HepG2 (cell line): ENCODE measurements around the gene GRIP2. TPM values are rescaled to one million over a fixed set of nuclear protein-coding genes. Genes with fewer than 3 reads are reported as not detected.

Experiments
- ATAC-seq: fragments of 200-7000 bp; cut with Tn5 transposase; 3 replicates; pipeline ENCODE4 v1.9.1; 2020; ENCODE audit warnings: mild to moderate bottlenecking, moderate library complexity
- BruUV-seq: library from RNA; stranded (reverse); fragments of 400-500 nt; replicated peaks from 2 replicates; lab custom pipeline; 2021; lab: Mats Ljungman, UMichigan
- CTCF ChIA-PET: fragments of 300-600 bp; formaldehyde crosslinking; extraction: SDS; loops from one replicate; lab custom pipeline; 2021; ENCODE audit warnings: low total read pairs, inconsistent platforms, low intra/inter-chr PET ratio; lab: Yijun Ruan, JAX
- POLR2A ChIA-PET: fragments of 350-600 bp; sonication (Branson Sonifier 250); formaldehyde crosslinking; loops from one replicate; lab custom pipeline; 2020; ENCODE audit warnings: antibody characterized with exemption, inconsistent platforms; lab: Yijun Ruan, JAX
- DNase-seq: peaks from one replicate; pipeline ENCODE4 v3.0.0-alpha.2; 2015; ENCODE audit warnings: low spot score
- FAIRE-seq: peaks from 3 replicates; lab custom pipeline; 2011; peaks lifted over from hg19 to GRCh38; lab: Jason Lieb, UNC
- H2AFZ ChIP-seq: one replicate; pipeline ENCODE4 v1.6.1; 2011; ENCODE audit warnings: low read length, inconsistent platforms
- H3K27ac ChIP-seq: fragments of 300-600 bp; 3 replicates; pipeline ENCODE4 v1.8.0; 2011; ENCODE audit warnings: mixed run types, mild to moderate bottlenecking, mixed read lengths, low read length, inconsistent platforms; ENCODE audit not compliant: insufficient read depth; ENCODE audit errors: extremely low read length
- H3K27me3 ChIP-seq, 2 experiments: fragments of 200-600 bp in 1 of 2; 2 replicates in 1 of 2; 3 replicates in 1 of 2; pipeline versions ENCODE4 v1.6.0 to v1.8.0; 2011; ENCODE audit warnings: low read length in 2 of 2, mild to moderate bottlenecking in 2 of 2, moderate library complexity in 2 of 2, inconsistent platforms in 1 of 2; ENCODE audit not compliant: insufficient read depth in 2 of 2, control insufficient read depth in 1 of 2
- H3K36me3 ChIP-seq, 2 experiments: fragments of 200-600 bp in 1 of 2; replicated peaks in 1 of 2; 2 replicates in 1 of 2; 3 replicates in 1 of 2; pipeline versions ENCODE4 v1.5.1 to v1.8.0; 2011; ENCODE audit warnings: low read length in 2 of 2, inconsistent platforms in 1 of 2; ENCODE audit not compliant: insufficient read depth in 2 of 2, control insufficient read depth in 1 of 2
- H3K4me1 ChIP-seq: 2 replicates; pipeline ENCODE4 v1.5.1; 2012; ENCODE audit warnings: low read length, inconsistent platforms; ENCODE audit not compliant: insufficient read depth
- H3K4me2 ChIP-seq: 2 replicates; pipeline ENCODE4 v1.6.0; 2011; ENCODE audit warnings: low read depth, low read length, inconsistent platforms
- H3K4me3 ChIP-seq, 3 experiments: fragments of 200-600 bp in 1 of 3; sonication (generic), shearing (Covaris generic) in 1 of 3; replicated peaks in 1 of 3; 2 replicates each; pipeline ENCODE4 v1.5.1; 2011 to 2016; ENCODE audit warnings: low read length in 3 of 3, inconsistent platforms in 2 of 3, low read depth in 2 of 3, mild to moderate bottlenecking in 2 of 3, control low read depth in 1 of 3, mixed read lengths in 1 of 3; ENCODE audit not compliant: insufficient read depth in 1 of 3
- H3K79me2 ChIP-seq: one replicate; pipeline ENCODE4 v1.6.1; 2011; ENCODE audit warnings: low read length, inconsistent platforms; ENCODE audit not compliant: insufficient read depth
- H3K9ac ChIP-seq: 2 replicates; pipeline ENCODE4 v1.6.0; 2011; ENCODE audit warnings: mild to moderate bottlenecking, low read depth, low read length, inconsistent platforms; ENCODE audit not compliant: insufficient read depth
- H3K9me3 ChIP-seq: 2 replicates; pipeline ENCODE4 v1.5.1; 2012; ENCODE audit warnings: mild to moderate bottlenecking, low read length
- H4K20me1 ChIP-seq: 2 replicates; pipeline ENCODE4 v1.6.0; 2011; ENCODE audit warnings: inconsistent platforms, mild to moderate bottlenecking, low read length, moderate library complexity; ENCODE audit not compliant: insufficient read depth
- E2F1 ChIP-seq: sonication (generic); formaldehyde crosslinking; IDR thresholded peaks from 2 replicates; pipeline ENCODE4 v1.5.0; 2020; ENCODE audit warnings: missing genetic modification reagents
- HIVEP1 ChIP-seq: sonication (generic); formaldehyde crosslinking; IDR thresholded peaks from 2 replicates; pipeline ENCODE4 v1.4.0; 2020; ENCODE audit warnings: mild to moderate bottlenecking, missing genetic modification reagents
- NBN ChIP-seq: fragments of 450-650 bp; conservative IDR thresholded peaks from 2 replicates; pipeline ENCODE4 v1.6.1; 2017
- SIX4 ChIP-seq: sonication (generic); formaldehyde crosslinking; IDR thresholded peaks from 2 replicates; pipeline ENCODE4 v1.4.0; 2020; ENCODE audit warnings: missing genetic modification reagents
- YY1 ChIP-seq: IDR thresholded peaks from 2 replicates; pipeline ENCODE4 v1.6.1; 2011; ENCODE audit warnings: low read length, low read depth, moderate library complexity, mild to moderate bottlenecking; ENCODE audit not compliant: insufficient read depth, insufficient replicate concordance
- WGBS: methylation state at CpG from one replicate; pipeline ENCODE4 v1.1.6; 2017; ENCODE audit warnings: low lambda C conversion rate; 5-methylcytosine and 5-hydroxymethylcytosine counted together
- in situ Hi-C: cut with HindIII; loops from 2 replicates; pipeline ENCODE4 v1.10.0; 2017; ENCODE audit warnings: low pct_unique_long_range_greater_than_20kb; ENCODE audit not compliant: extremely low pct_ligation_motif_present
- intact Hi-C: fragments of 100-400 bp; cut with micrococcal nuclease; formaldehyde crosslinking; loops from one replicate; pipeline ENCODE4 v1.10.0; 2022; ENCODE audit not compliant: unreplicated experiment
- polyA plus RNA-seq, 8 experiments: library from polyadenylated mRNA; depleted of rRNA in 3 of 8; stranded (reverse) in 7 of 8; unstranded in 1 of 8; fragments of >200 nt; fragmentation: Illumina TruSeq in 4 of 8; extraction: Trizol in 4 of 8; gene quantifications; 2 replicates each; pipeline versions ENCODE4 v1.2.1 to v1.2.3, GENCODE V29; 2011 to 2016; ENCODE audit warnings: low read depth in 4 of 8, missing spikeins in 1 of 8, mixed read lengths in 1 of 8; ENCODE audit not compliant: insufficient read depth in 1 of 8
- total RNA-seq, 5 experiments: library from RNA; depleted of rRNA; stranded (reverse); fragments of >200 nt; fragmentation: Illumina TruSeq; extraction: Trizol; gene quantifications; 2 replicates each; pipeline ENCODE4 v1.2.3, GENCODE V29; 2016; ENCODE audit warnings: low read depth in 1 of 5
- TF ChIP-seq, protein P1 (sequence below): sonication (generic); formaldehyde crosslinking; IDR thresholded peaks from 2 replicates; pipeline ENCODE4 v1.5.0; 2020; ENCODE audit warnings: mild to moderate bottlenecking, missing genetic modification reagents, borderline replicate concordance
- TF ChIP-seq, protein P2 (sequence below): sonication (generic); formaldehyde crosslinking; IDR thresholded peaks from 2 replicates; pipeline ENCODE4 v1.4.0; 2020; ENCODE audit warnings: missing genetic modification reagents

The GRIP2 gene
- total and polyA plus RNA-seq, 2 of the 13 experiments (the other 11 are each of a cell fraction or from before 2014, with no cell fraction given), result 0.11 to 0.24 TPM

DNA sequence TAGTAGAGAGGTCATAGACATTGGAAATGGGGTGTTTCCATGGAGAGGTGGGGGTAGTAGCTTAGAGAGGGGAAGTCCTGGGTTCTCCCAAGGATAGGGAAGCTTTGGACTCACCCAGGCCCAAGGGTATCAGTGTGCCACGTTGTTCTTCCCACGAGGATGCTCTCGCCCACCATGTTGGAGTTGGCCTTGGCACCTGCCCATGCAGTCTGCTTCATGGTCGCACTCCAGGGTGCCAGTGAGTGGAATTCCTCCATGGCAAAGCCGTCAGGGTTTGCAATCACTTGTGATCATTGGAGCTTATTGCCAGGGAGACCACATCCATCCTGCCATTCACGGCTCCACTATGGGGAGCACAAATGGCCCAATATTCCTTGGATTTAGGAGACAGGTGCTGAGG, 60.6 kb downstream of the GRIP2 start:
- Histone ChIP-seq H3K79me2 (no peaks in the 10 kb centered on the region), H3K4me2 (no peak overlapping the region), H3K36me3 (peaks cover 21 to 67% of the 10 kb centered on the region in 2 experiments; a peak in 4 of 5 replicates), H3K27ac (no peak overlapping the region), H3K9me3 (no peaks in the 10 kb centered on the region), H2AFZ (no peak overlapping the region), H3K27me3 (no peaks in the 10 kb centered on the region), H4K20me1 (no peaks in the 10 kb centered on the region), H3K4me1 (no peaks in the 10 kb centered on the region), H3K4me3 (no peak overlapping the region), H3K9ac (no peak overlapping the region)
- WGBS, result 100% methylated on average over 4 of the region's 6 CpGs
- ATAC-seq (no peak), FAIRE-seq (no peak), DNase-seq (no peak)
- ChIA-PET CTCF (no interaction called here), POLR2A (no interaction called here)
- no TSS peak for BruUV-seq
- in situ Hi-C loops (no loop called here), intact Hi-C loops (no loop called here)
- TF ChIP-seq, protein P1, sequence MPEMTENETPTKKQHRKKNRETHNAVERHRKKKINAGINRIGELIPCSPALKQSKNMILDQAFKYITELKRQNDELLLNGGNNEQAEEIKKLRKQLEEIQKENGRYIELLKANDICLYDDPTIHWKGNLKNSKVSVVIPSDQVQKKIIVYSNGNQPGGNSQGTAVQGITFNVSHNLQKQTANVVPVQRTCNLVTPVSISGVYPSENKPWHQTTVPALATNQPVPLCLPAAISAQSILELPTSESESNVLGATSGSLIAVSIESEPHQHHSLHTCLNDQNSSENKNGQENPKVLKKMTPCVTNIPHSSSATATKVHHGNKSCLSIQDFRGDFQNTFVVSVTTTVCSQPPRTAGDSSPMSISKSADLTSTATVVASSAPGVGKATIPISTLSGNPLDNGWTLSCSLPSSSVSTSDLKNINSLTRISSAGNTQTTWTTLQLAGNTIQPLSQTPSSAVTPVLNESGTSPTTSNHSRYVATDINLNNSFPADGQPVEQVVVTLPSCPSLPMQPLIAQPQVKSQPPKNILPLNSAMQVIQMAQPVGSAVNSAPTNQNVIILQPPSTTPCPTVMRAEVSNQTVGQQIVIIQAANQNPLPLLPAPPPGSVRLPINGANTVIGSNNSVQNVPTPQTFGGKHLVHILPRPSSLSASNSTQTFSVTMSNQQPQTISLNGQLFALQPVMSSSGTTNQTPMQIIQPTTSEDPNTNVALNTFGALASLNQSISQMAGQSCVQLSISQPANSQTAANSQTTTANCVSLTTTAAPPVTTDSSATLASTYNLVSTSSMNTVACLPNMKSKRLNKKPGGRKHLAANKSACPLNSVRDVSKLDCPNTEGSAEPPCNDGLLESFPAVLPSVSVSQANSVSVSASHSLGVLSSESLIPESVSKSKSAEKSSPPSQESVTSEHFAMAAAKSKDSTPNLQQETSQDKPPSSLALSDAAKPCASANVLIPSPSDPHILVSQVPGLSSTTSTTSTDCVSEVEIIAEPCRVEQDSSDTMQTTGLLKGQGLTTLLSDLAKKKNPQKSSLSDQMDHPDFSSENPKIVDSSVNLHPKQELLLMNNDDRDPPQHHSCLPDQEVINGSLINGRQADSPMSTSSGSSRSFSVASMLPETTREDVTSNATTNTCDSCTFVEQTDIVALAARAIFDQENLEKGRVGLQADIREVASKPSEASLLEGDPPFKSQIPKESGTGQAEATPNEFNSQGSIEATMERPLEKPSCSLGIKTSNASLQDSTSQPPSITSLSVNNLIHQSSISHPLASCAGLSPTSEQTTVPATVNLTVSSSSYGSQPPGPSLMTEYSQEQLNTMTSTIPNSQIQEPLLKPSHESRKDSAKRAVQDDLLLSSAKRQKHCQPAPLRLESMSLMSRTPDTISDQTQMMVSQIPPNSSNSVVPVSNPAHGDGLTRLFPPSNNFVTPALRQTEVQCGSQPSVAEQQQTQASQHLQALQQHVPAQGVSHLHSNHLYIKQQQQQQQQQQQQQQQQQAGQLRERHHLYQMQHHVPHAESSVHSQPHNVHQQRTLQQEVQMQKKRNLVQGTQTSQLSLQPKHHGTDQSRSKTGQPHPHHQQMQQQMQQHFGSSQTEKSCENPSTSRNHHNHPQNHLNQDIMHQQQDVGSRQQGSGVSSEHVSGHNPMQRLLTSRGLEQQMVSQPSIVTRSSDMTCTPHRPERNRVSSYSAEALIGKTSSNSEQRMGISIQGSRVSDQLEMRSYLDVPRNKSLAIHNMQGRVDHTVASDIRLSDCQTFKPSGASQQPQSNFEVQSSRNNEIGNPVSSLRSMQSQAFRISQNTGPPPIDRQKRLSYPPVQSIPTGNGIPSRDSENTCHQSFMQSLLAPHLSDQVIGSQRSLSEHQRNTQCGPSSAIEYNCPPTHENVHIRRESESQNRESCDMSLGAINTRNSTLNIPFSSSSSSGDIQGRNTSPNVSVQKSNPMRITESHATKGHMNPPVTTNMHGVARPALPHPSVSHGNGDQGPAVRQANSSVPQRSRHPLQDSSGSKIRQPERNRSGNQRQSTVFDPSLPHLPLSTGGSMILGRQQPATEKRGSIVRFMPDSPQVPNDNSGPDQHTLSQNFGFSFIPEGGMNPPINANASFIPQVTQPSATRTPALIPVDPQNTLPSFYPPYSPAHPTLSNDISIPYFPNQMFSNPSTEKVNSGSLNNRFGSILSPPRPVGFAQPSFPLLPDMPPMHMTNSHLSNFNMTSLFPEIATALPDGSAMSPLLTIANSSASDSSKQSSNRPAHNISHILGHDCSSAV (CRISPR knock-in tag), result no peak
- TF ChIP-seq SIX4 (no peak), E2F1 (CRISPR knock-in tag) (no peak), YY1 (no peak), HIVEP1 (CRISPR knock-in tag) (no peak), NBN (no peak)
- TF ChIP-seq, protein P2, sequence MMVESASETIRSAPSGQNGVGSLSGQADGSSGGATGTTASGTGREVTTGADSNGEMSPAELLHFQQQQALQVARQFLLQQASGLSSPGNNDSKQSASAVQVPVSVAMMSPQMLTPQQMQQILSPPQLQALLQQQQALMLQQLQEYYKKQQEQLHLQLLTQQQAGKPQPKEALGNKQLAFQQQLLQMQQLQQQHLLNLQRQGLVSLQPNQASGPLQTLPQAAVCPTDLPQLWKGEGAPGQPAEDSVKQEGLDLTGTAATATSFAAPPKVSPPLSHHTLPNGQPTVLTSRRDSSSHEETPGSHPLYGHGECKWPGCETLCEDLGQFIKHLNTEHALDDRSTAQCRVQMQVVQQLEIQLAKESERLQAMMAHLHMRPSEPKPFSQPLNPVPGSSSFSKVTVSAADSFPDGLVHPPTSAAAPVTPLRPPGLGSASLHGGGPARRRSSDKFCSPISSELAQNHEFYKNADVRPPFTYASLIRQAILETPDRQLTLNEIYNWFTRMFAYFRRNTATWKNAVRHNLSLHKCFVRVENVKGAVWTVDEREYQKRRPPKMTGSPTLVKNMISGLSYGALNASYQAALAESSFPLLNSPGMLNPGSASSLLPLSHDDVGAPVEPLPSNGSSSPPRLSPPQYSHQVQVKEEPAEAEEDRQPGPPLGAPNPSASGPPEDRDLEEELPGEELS (CRISPR knock-in tag), result no peak
